Retinal pigment epithelial cell (primary cell): ENCODE results near the gene ATL1.

Experiments used
- DNase-seq: peaks from one replicate; pipeline ENCODE4 v3.0.0-alpha.2; 2010; ENCODE audit warnings: low read depth
- H3K4me3 ChIP-seq: 2 replicates; pipeline ENCODE4 v1.5.1; 2011; ENCODE audit warnings: mild to moderate bottlenecking, low read length, control low read depth, moderate library complexity
- TF ChIP-seq, protein P1 (sequence below): conservative IDR thresholded peaks from 2 replicates; pipeline ENCODE4 v1.5.1; 2011; ENCODE audit warnings: low read depth, low read length, control low read depth, inconsistent platforms

The ATL1 gene

DNA sequence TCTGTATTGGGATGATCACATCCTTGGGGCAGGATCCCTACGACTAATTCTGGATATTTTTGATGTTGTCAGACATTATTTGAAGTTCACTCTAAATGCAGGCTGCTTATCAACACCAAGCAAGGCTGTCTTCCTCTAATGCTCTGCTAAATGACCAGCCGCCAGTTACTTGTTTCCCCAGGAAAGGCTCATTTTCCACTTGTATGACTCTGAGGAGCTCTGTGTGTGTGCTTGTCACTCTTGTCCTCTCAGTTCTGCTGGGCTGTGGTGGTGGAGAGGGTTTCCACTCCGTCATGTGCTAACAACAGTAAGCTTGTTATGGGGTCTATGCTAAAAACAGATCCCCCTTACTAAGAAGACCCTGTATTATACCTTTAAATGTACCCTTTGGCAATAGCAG, 42.1 kb downstream of the ATL1 start:
- no peak overlapping the region for H3K4me3 ChIP-seq
- DNase-seq: no peak
- TF ChIP-seq, protein P1, sequence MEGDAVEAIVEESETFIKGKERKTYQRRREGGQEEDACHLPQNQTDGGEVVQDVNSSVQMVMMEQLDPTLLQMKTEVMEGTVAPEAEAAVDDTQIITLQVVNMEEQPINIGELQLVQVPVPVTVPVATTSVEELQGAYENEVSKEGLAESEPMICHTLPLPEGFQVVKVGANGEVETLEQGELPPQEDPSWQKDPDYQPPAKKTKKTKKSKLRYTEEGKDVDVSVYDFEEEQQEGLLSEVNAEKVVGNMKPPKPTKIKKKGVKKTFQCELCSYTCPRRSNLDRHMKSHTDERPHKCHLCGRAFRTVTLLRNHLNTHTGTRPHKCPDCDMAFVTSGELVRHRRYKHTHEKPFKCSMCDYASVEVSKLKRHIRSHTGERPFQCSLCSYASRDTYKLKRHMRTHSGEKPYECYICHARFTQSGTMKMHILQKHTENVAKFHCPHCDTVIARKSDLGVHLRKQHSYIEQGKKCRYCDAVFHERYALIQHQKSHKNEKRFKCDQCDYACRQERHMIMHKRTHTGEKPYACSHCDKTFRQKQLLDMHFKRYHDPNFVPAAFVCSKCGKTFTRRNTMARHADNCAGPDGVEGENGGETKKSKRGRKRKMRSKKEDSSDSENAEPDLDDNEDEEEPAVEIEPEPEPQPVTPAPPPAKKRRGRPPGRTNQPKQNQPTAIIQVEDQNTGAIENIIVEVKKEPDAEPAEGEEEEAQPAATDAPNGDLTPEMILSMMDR: no peak

GRCh38 chr14:50603565-50603964, 43.6 kb downstream of the ATL1 start:
- TF ChIP-seq, protein P1: no peak
- H3K4me3 ChIP-seq: no peak overlapping the region
- DNase-seq: no peak

GRCh38 chr14:50605766-50606165, 45.8 kb downstream of the ATL1 start:
- TF ChIP-seq, protein P1: no peak
- no peak overlapping the region for H3K4me3 ChIP-seq
- DNase-seq: peak; percentile 56

DNA sequence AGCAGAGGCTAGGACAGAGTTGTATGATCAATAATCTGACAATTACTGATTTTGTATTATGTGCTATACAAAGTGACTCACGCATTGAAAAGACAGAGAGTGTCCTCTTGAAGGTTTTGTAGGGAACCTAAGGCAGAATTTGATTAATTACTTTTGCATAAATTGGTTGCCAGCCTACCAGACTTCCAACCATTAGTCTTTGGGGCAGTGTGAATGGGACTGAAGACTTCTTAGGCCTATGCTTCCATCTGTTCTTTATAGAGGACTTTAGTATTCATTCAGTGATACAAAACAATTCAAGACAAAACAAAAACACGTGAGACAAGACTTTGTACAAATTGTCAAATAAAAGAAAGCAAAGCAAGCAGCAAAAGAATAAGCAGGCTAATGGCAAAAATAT, 46.5 kb downstream of the ATL1 start:
- no peak overlapping the region for H3K4me3 ChIP-seq
- no peak for DNase-seq
- TF ChIP-seq, protein P1: no peak

GRCh38 chr14:50607181-50607580, 47.2 kb downstream of the ATL1 start:
- H3K4me3 ChIP-seq: no peak overlapping the region
- TF ChIP-seq, protein P1: no peak
- DNase-seq: no peak

- no peak for DNase-seq
- TF ChIP-seq, protein P1: no peak
- no peak overlapping the region for H3K4me3 ChIP-seq
Observed at GRCh38 chr14:50607761-50608160, 47.8 kb downstream of the ATL1 start.

DNA sequence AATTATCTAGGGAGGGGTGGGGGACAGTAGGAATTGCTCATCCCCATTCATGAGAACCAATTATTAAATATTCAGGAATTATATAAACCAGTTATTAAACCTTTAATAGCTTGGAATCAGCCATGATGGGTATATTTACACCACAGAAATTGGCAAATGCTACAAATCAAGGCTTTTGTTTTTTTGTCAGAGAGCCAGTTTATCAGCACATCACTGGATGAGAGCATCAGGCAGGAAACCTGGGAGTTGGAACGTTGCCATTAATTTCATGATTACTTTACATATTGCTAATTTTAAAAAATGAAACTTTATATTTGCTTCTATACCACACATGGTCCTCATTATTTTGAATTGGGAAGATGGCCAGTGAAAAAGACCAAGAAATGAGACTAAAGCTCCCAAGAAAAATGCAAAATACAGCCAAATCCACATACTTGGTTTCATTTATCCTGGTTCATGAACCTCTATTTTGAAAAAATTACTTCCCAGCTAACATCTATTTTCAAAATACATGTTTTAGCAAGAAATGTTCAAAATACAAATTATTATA, 48.4 kb downstream of the ATL1 start:
- TF ChIP-seq, protein P1: no peak
- H3K4me3 ChIP-seq: no peak overlapping the region
- DNase-seq: no peak
